HG03139 (cell line): ENCODE results near the gene GAB4.
"Not testable (repeated sequence)": the region's sequence is repeated elsewhere in the genome, so short reads cannot be mapped to it uniquely, and the experiment has no call there.

ENCODE experiments used
- ATAC-seq: cut with Tn5 transposase; IDR thresholded peaks from one replicate; pipeline ENCODE4 v1.9.1; 2021; ENCODE audit not compliant: unreplicated experiment

Gene GAB4

GRCh38 chr22:16915701-16916100 lies 92.3 kb downstream of the GAB4 start:
- no peak for ATAC-seq

GRCh38 chr22:16914911-16915310 lies 93.1 kb downstream of the GAB4 start:
- ATAC-seq, result not testable (repeated sequence)

- ATAC-seq, result no peak
Observed at GRCh38 chr22:16914006-16914405, 94.0 kb downstream of the GAB4 start.

- ATAC-seq, result no peak
Observed at GRCh38 chr22:16912281-16912680, 95.7 kb downstream of the GAB4 start.
